Loucy (cell line): ENCODE data around the gene COL2A1.
"Not testable (repeated sequence)": the region's sequence is repeated elsewhere in the genome, so short reads cannot be mapped to it uniquely, and the experiment has no call there.

Source experiments
- H2AFZ ChIP-seq: fragments of 200-600 bp; sonication (generic); 2 replicates; pipeline ENCODE4 v1.6.0; 2016; ENCODE audit warnings: antibody characterized with exemption, mild to moderate bottlenecking, low read length, moderate library complexity
- H3F3A ChIP-seq: fragments of 200-600 bp; 2 replicates; pipeline ENCODE4 v1.6.0; 2016; ENCODE audit warnings: antibody characterized with exemption, low read depth, mild to moderate bottlenecking
- H3K27me3 ChIP-seq: fragments of 200-600 bp; sonication (generic); 2 replicates; pipeline ENCODE4 v1.6.1; 2014; ENCODE audit warnings: low read length, mild to moderate bottlenecking; ENCODE audit not compliant: insufficient read depth, poor library complexity, severe bottlenecking
- H3K36me3 ChIP-seq: fragments of 200-600 bp; sonication (generic); 2 replicates; pipeline ENCODE4 v1.6.1; 2016; ENCODE audit warnings: low read length; ENCODE audit not compliant: insufficient read depth
- H3K4me1 ChIP-seq: fragments of 200-600 bp; sonication (generic); 2 replicates; pipeline ENCODE4 v1.5.1; 2014; ENCODE audit warnings: low read length, mild to moderate bottlenecking; ENCODE audit not compliant: insufficient read depth, poor library complexity, severe bottlenecking
- H3K4me2 ChIP-seq: fragments of 200-600 bp; sonication (generic); 2 replicates; pipeline ENCODE4 v1.6.0; 2014; ENCODE audit warnings: antibody characterized with exemption, low read length, low read depth, mild to moderate bottlenecking; ENCODE audit not compliant: poor library complexity, severe bottlenecking
- H3K4me3 ChIP-seq: fragments of 200-600 bp; sonication (generic); 2 replicates; pipeline ENCODE4 v1.5.1; 2014; ENCODE audit warnings: low read length, mild to moderate bottlenecking, mixed read lengths; ENCODE audit not compliant: poor library complexity, severe bottlenecking
- H3K79me2 ChIP-seq: fragments of 200-600 bp; sonication (generic); 2 replicates; pipeline ENCODE4 v1.6.1; 2014; ENCODE audit warnings: low read length; ENCODE audit not compliant: insufficient read depth
- H3K9ac ChIP-seq: fragments of 200-600 bp; sonication (generic); 2 replicates; pipeline ENCODE4 v1.6.0; 2014; ENCODE audit warnings: mild to moderate bottlenecking, low read depth, low read length, moderate library complexity; ENCODE audit not compliant: poor library complexity, severe bottlenecking
- H3K9me2 ChIP-seq: fragments of 200-600 bp; sonication (generic); replicated peaks from 2 replicates; pipeline ENCODE4 v1.6.1; 2016; ENCODE audit warnings: low read depth, low read length, mixed read lengths
- H3K9me3 ChIP-seq: fragments of 200-600 bp; sonication (generic); 2 replicates; pipeline ENCODE4 v1.6.1; 2014; ENCODE audit warnings: mild to moderate bottlenecking, antibody characterized with exemption, low read length, low read depth; ENCODE audit not compliant: insufficient read depth
- H4K20me1 ChIP-seq: fragments of 200-600 bp; sonication (generic); 2 replicates; pipeline ENCODE4 v1.6.0; 2014; ENCODE audit warnings: antibody characterized with exemption, low read length, mild to moderate bottlenecking; ENCODE audit not compliant: insufficient read depth, poor library complexity, severe bottlenecking
- CTCF ChIP-seq: fragments of 200-600 bp; sonication (generic); conservative IDR thresholded peaks from 2 replicates; pipeline ENCODE4 v1.5.1; 2014; ENCODE audit warnings: mild to moderate bottlenecking, antibody characterized with exemption, low read length
- EZH2phosphoT487 ChIP-seq: fragments of 200-600 bp; IDR thresholded peaks from 2 replicates; pipeline ENCODE4 v1.6.1; 2018; ENCODE audit warnings: antibody characterized with exemption, mild to moderate bottlenecking, moderate library complexity, borderline replicate concordance

Gene COL2A1

GRCh38 chr12:47962198-47962597 lies 42.1 kb downstream of the COL2A1 start:
- Histone ChIP-seq H3K4me3 (no peak overlapping the region), H3K79me2 (peaks cover 26% of the 10 kb centered on the region), H3K27me3 (no peaks in the 10 kb centered on the region), H2AFZ (peak overlapping the region; percentile 10; the same call in 1 of the 2 replicates), H3K9ac (no peak overlapping the region), H3K4me1 (peaks cover 25% of the 10 kb centered on the region), H3K4me2 (no peak overlapping the region), H4K20me1 (peaks cover 10% of the 10 kb centered on the region), H3K36me3 (peaks cover 4% of the 10 kb centered on the region; the same call in 1 of the 2 replicates), H3F3A (no peaks in the 10 kb centered on the region), H3K9me2 (no peaks in the 10 kb centered on the region), H3K9me3 (no peaks in the 10 kb centered on the region)
- no peak for TF ChIP-seq EZH2phosphoT487
- no peak for TF ChIP-seq CTCF

GRCh38 chr12:47957671-47958070 lies 46.6 kb downstream of the COL2A1 start:
- H3K79me2 ChIP-seq, H3K4me1 ChIP-seq, H3K9ac ChIP-seq, H3K27me3 ChIP-seq, H3K36me3 ChIP-seq, H3K4me2 ChIP-seq, H4K20me1 ChIP-seq, H2AFZ ChIP-seq, H3F3A ChIP-seq, H3K4me3 ChIP-seq, H3K9me3 ChIP-seq, H3K9me2 ChIP-seq: not testable (repeated sequence)

GRCh38 chr12:47955059-47955458 lies 49.2 kb downstream of the COL2A1 start:
- no peaks in the 10 kb centered on the region for H3K9me2 ChIP-seq
- no peak overlapping the region for H3K9ac ChIP-seq
- H3K4me2 ChIP-seq: no peak overlapping the region
- no peak overlapping the region for H2AFZ ChIP-seq
- H3K4me1 ChIP-seq: peaks cover 8% of the 10 kb centered on the region
- no peaks in the 10 kb centered on the region for H3K79me2 ChIP-seq
- no peaks in the 10 kb centered on the region for H3K27me3 ChIP-seq
- no peak overlapping the region for H3K4me3 ChIP-seq
- no peaks in the 10 kb centered on the region for H4K20me1 ChIP-seq
- TF ChIP-seq CTCF: no peak
- TF ChIP-seq EZH2phosphoT487: no peak
- no peaks in the 10 kb centered on the region for H3F3A ChIP-seq
- no peaks in the 10 kb centered on the region for H3K36me3 ChIP-seq
- no peaks in the 10 kb centered on the region for H3K9me3 ChIP-seq

GRCh38 chr12:47954467-47955045 lies 49.7 kb downstream of the COL2A1 start:
- Histone ChIP-seq H3K27me3 (no peaks in the 10 kb centered on the region), H3K79me2 (no peaks in the 10 kb centered on the region), H3K4me3 (no peak overlapping the region), H3K9ac (no peak overlapping the region), H3K9me3 (no peaks in the 10 kb centered on the region), H3F3A (no peaks in the 10 kb centered on the region), H3K4me1 (peaks cover 8% of the 10 kb centered on the region), H4K20me1 (no peaks in the 10 kb centered on the region), H2AFZ (0 out of 2 replicates have a peak overlapping the region, but pooled peaks have one; percentile 45), H3K9me2 (no peaks in the 10 kb centered on the region), H3K4me2 (no peak overlapping the region), H3K36me3 (no peaks in the 10 kb centered on the region)
- TF ChIP-seq CTCF (no peak), EZH2phosphoT487 (no peak)
